Tibial nerve (tissue), 4 donors: Measurements from ENCODE around the gene MRPL19.

ENCODE experiments used
- EP300 ChIP-seq, 2 donors: sonication (generic); formaldehyde crosslinking; IDR thresholded peaks; one replicate each; pipeline ENCODE4 v1.6.1; 2017; ENCODE audit warnings: antibody characterized with exemption in 2 of 2, mild to moderate bottlenecking in 1 of 2
- TF ChIP-seq, protein P1 (sequence below), 5 experiments: fragments of 200-600 bp in 3 of 5; fragments of 450-650 bp in 2 of 5; sonication (generic) in 3 of 5; IDR thresholded peaks; one replicate each; pipeline ENCODE4 v1.5.1; 2016 to 2019; ENCODE audit warnings: antibody characterized with exemption in 5 of 5, mild to moderate bottlenecking in 3 of 5, moderate library complexity in 2 of 5

DNA sequence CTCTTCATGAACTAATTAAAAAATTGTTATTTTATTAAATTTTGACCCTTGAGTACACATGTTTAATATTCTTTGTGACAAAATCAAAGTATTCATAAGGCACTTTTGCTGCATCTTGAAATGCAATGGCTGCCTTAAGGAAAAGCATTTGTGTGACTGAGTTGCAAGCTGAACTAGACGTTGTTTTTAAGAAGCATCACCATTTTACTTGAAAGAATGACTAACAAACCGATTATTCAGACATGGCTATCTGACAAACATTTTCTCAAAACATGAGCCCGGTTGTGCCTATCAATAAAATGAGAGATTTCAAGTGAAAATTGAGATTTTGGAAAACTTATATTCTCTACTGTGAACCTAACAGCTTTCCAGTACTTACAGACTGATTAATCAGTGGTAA, 61.3 kb downstream of the MRPL19 start:
- TF ChIP-seq, protein P1, sequence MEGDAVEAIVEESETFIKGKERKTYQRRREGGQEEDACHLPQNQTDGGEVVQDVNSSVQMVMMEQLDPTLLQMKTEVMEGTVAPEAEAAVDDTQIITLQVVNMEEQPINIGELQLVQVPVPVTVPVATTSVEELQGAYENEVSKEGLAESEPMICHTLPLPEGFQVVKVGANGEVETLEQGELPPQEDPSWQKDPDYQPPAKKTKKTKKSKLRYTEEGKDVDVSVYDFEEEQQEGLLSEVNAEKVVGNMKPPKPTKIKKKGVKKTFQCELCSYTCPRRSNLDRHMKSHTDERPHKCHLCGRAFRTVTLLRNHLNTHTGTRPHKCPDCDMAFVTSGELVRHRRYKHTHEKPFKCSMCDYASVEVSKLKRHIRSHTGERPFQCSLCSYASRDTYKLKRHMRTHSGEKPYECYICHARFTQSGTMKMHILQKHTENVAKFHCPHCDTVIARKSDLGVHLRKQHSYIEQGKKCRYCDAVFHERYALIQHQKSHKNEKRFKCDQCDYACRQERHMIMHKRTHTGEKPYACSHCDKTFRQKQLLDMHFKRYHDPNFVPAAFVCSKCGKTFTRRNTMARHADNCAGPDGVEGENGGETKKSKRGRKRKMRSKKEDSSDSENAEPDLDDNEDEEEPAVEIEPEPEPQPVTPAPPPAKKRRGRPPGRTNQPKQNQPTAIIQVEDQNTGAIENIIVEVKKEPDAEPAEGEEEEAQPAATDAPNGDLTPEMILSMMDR (IDR thresholded peaks at IDR 0.05) = no peak
- no peak for TF ChIP-seq EP300 (IDR thresholded peaks at IDR 0.05)
